GM23338 (cell line): Measurements from ENCODE around the gene CYP46A1.

ENCODE experiments used
- EZH2 ChIP-seq: fragments of 200-600 bp; sonication (generic); IDR thresholded peaks from one replicate; pipeline ENCODE4 v1.8.0; 2017; ENCODE audit warnings: antibody characterized with exemption, mild to moderate bottlenecking, low read depth; ENCODE audit not compliant: unreplicated experiment
- EZH2phosphoT487 ChIP-seq: fragments of 200-600 bp; sonication (generic); IDR thresholded peaks from one replicate; pipeline ENCODE4 v1.8.1; 2018; ENCODE audit warnings: antibody characterized with exemption; ENCODE audit not compliant: unreplicated experiment
- JUNB ChIP-seq: IDR thresholded peaks from one replicate; pipeline ENCODE4 v1.6.1; 2016; ENCODE audit warnings: antibody characterized with exemption; ENCODE audit not compliant: unreplicated experiment
- NANOG ChIP-seq: IDR thresholded peaks from 2 replicates; pipeline ENCODE4 v1.6.1; 2016; ENCODE audit warnings: antibody characterized with exemption, borderline replicate concordance
- POLR2AphosphoS5 ChIP-seq: IDR thresholded peaks from 2 replicates; pipeline ENCODE4 v1.6.1; 2016; ENCODE audit warnings: antibody characterized with exemption, low read depth
- TF ChIP-seq, protein P1 (sequence below), 2 experiments: fragments of 200-600 bp in 1 of 2; sonication (generic) in 1 of 2; conservative IDR thresholded peaks; 2 replicates each; pipeline versions ENCODE4 v1.5.1 to v1.6.1; 2016 to 2017; ENCODE audit warnings: antibody characterized with exemption in 2 of 2, low read depth in 2 of 2, mild to moderate bottlenecking in 2 of 2, moderate library complexity in 1 of 2

DNA sequence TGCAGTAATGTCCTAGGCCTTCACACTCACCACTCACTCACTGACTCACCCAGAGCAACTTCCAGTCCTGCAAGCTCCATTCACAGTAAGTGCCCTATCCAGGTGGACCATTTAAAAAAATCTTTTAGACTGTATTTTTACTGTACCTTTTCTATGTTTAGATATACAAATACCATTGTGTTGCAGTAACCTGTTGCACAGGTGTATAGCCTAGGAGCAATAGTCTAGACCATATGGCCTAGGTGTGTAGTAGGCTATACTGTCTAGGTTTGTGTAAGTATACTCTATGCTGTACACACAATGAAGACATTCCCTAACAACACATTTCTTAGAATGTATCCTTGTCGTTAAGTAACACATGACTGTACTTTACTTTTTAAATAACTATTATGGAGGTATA, 17.2 kb downstream of the CYP46A1 start:
- TF ChIP-seq, protein P1, sequence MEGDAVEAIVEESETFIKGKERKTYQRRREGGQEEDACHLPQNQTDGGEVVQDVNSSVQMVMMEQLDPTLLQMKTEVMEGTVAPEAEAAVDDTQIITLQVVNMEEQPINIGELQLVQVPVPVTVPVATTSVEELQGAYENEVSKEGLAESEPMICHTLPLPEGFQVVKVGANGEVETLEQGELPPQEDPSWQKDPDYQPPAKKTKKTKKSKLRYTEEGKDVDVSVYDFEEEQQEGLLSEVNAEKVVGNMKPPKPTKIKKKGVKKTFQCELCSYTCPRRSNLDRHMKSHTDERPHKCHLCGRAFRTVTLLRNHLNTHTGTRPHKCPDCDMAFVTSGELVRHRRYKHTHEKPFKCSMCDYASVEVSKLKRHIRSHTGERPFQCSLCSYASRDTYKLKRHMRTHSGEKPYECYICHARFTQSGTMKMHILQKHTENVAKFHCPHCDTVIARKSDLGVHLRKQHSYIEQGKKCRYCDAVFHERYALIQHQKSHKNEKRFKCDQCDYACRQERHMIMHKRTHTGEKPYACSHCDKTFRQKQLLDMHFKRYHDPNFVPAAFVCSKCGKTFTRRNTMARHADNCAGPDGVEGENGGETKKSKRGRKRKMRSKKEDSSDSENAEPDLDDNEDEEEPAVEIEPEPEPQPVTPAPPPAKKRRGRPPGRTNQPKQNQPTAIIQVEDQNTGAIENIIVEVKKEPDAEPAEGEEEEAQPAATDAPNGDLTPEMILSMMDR (conservative IDR thresholded peaks at IDR 0.05; ENCODE audit: low read depth in 2 of 2), result no peak
- TF ChIP-seq NANOG (no peak), JUNB (no peak), EZH2 (no peak), EZH2phosphoT487 (no peak), POLR2AphosphoS5 (no peak)
